PC-3 (cell line): Measurements from ENCODE around the gene TTC31.
A peak's percentile ranks its signal among the peaks of the same experiment; 100 is the strongest.

Experiments
- EZH2phosphoT487 ChIP-seq: fragments of 300-600 bp; sonication (generic); IDR thresholded peaks from 2 replicates; pipeline ENCODE4 v1.6.1; 2018; ENCODE audit warnings: mild to moderate bottlenecking, antibody characterized with exemption, low read length, borderline replicate concordance
- TF ChIP-seq, protein P1 (sequence below): fragments of 300-600 bp; sonication (generic); conservative IDR thresholded peaks from 2 replicates; pipeline ENCODE4 v1.5.1; 2017; ENCODE audit warnings: antibody characterized with exemption, low read depth, mild to moderate bottlenecking, low read length

DNA sequence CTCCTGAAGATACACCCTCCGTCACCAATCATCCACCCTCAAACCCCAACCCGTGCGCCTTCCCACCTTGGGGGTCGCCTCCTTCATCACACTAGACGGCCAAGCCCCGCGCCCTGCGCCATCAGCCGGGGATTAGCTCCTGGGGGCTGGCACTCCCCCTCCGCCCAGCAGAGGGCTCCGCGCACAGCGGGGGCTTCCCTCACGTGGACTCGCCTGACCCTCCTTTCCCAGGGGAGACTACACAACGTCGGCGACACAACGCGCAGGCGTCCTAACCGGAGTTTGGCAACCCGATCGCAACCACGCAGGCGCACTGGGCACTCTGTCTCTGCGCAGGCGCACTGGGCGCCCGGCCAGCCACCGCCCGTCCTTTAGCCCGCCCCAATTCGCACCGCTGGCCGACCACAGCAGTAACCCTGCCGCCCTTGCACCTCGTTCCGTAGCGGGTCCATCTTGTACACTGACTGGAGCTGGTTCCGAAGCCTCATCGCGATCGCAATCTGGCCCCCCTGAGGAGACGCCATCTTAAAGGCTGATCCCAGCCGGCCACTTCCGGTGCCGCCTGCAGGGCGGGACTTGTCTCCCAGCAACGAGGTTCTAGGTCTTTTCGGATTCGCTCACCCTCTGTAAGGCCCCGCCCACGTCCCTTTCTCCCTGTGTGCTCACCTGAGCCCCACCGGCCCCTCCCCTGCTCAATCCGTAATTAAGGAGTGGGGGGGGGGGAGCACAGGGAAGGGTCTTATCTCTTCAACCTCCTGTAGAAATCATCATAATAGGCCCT lies 24.5 kb downstream of the TTC31 start, which contains the start of gene PCGF1:
- TF ChIP-seq, protein P1, sequence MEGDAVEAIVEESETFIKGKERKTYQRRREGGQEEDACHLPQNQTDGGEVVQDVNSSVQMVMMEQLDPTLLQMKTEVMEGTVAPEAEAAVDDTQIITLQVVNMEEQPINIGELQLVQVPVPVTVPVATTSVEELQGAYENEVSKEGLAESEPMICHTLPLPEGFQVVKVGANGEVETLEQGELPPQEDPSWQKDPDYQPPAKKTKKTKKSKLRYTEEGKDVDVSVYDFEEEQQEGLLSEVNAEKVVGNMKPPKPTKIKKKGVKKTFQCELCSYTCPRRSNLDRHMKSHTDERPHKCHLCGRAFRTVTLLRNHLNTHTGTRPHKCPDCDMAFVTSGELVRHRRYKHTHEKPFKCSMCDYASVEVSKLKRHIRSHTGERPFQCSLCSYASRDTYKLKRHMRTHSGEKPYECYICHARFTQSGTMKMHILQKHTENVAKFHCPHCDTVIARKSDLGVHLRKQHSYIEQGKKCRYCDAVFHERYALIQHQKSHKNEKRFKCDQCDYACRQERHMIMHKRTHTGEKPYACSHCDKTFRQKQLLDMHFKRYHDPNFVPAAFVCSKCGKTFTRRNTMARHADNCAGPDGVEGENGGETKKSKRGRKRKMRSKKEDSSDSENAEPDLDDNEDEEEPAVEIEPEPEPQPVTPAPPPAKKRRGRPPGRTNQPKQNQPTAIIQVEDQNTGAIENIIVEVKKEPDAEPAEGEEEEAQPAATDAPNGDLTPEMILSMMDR, result 0 out of 2 replicates have a peak, but pooled peaks have one; percentile 17
- no peak for TF ChIP-seq EZH2phosphoT487
